ENCODE measurements around the gene TANGO6.
A peak's percentile ranks its signal among the peaks of the same experiment; 100 is the strongest.

TANGO6 gene

GRCh38 chr16:68954911-68955635 is 111.7 kb downstream of the TANGO6 start:
- no peak for TF ChIP-seq CTCF (IDR thresholded peaks at IDR 0.05; ENCODE audit: low read depth, low read length)
- H3K27ac ChIP-seq, result peak overlapping the region; percentile 54
- no peaks in the 10 kb centered on the region for H3K36me3 ChIP-seq
- no peak overlapping the region for H3K4me3 ChIP-seq (ENCODE audit: low read depth, low read length)
- H3K27me3 ChIP-seq (ENCODE audit: insufficient read depth, low read depth, severe bottlenecking), result no peaks in the 10 kb centered on the region
- DNase-seq, result peak; percentile 46
- no peaks in the 10 kb centered on the region for H3K9me3 ChIP-seq (ENCODE audit: severe bottlenecking)

- DNase-seq, result no peak
- no peak for TF ChIP-seq CTCF (IDR thresholded peaks at IDR 0.05; ENCODE audit: low read depth, low read length)
- Histone ChIP-seq H3K27ac (no peak overlapping the region), H3K27me3 (ENCODE audit: insufficient read depth, low read depth, severe bottlenecking) (no peaks in the 10 kb centered on the region), H3K9me3 (ENCODE audit: severe bottlenecking) (no peaks in the 10 kb centered on the region), H3K4me3 (ENCODE audit: low read depth, low read length) (no peak overlapping the region), H3K36me3 (no peaks in the 10 kb centered on the region)
These were observed 117.6 kb downstream of the TANGO6 start for GRCh38 chr16:68960910-68961309.

GRCh38 chr16:68961778-68962402 is 118.6 kb downstream of the TANGO6 start:
- no peak for TF ChIP-seq CTCF (IDR thresholded peaks at IDR 0.05; ENCODE audit: low read depth, low read length)
- no peaks in the 10 kb centered on the region for H3K27me3 ChIP-seq (ENCODE audit: insufficient read depth, low read depth, severe bottlenecking)
- no peak for DNase-seq
- H3K4me3 ChIP-seq (ENCODE audit: low read depth, low read length), result no peak overlapping the region
- H3K9me3 ChIP-seq (ENCODE audit: severe bottlenecking), result no peaks in the 10 kb centered on the region
- no peaks in the 10 kb centered on the region for H3K36me3 ChIP-seq
- H3K27ac ChIP-seq, result no peak overlapping the region

- Histone ChIP-seq H3K9me3 (ENCODE audit: severe bottlenecking) (no peaks in the 10 kb centered on the region), H3K27ac (no peak overlapping the region), H3K4me3 (ENCODE audit: low read depth, low read length) (no peak overlapping the region), H3K36me3 (no peaks in the 10 kb centered on the region), H3K27me3 (ENCODE audit: insufficient read depth, low read depth, severe bottlenecking) (no peaks in the 10 kb centered on the region)
- TF ChIP-seq CTCF (IDR thresholded peaks at IDR 0.05; ENCODE audit: low read depth, low read length), result no peak
- DNase-seq, result no peak
These were observed 126.0 kb downstream of the TANGO6 start for GRCh38 chr16:68969338-68969737.

GRCh38 chr16:68972013-68972412 is 128.7 kb downstream of the TANGO6 start:
- TF ChIP-seq CTCF (IDR thresholded peaks at IDR 0.05; ENCODE audit: low read depth, low read length), result no peak
- Histone ChIP-seq H3K4me3 (ENCODE audit: low read depth, low read length) (no peak overlapping the region), H3K9me3 (ENCODE audit: severe bottlenecking) (no peaks in the 10 kb centered on the region), H3K36me3 (no peaks in the 10 kb centered on the region), H3K27me3 (ENCODE audit: insufficient read depth, low read depth, severe bottlenecking) (no peaks in the 10 kb centered on the region), H3K27ac (peak overlapping the region; percentile 55)
- peak; percentile 79 for DNase-seq

Data from WERI-Rb-1 (cell line).